RWPE1 (cell line): Measurements from ENCODE around the gene ZNF275.

Experiments used
- CTCF ChIA-PET: fragments of 350-600 bp; sonication (Branson Sonifier 250); formaldehyde crosslinking; extraction: SDS; loops from one replicate; lab custom pipeline; 2021; lab: Yijun Ruan, JAX
- POLR2A ChIA-PET: fragments of 400-600 bp; formaldehyde crosslinking; extraction: SDS; loops from one replicate; lab custom pipeline; 2020; ENCODE audit warnings: antibody characterized with exemption; ENCODE audit not compliant: low non-redundant PET; lab: Yijun Ruan, JAX
- DNase-seq: peaks from one replicate; pipeline ENCODE4 v3.0.0; 2012; ENCODE audit warnings: low spot score
- H3K27ac ChIP-seq: fragments of 450-650 bp; 2 replicates; pipeline ENCODE4 v1.5.1; 2017
- TF ChIP-seq, protein P1 (sequence below): fragments of 450-650 bp; conservative IDR thresholded peaks from 2 replicates; pipeline ENCODE4 v1.5.1; 2017; ENCODE audit warnings: low read depth, mild to moderate bottlenecking

ZNF275 gene

DNA sequence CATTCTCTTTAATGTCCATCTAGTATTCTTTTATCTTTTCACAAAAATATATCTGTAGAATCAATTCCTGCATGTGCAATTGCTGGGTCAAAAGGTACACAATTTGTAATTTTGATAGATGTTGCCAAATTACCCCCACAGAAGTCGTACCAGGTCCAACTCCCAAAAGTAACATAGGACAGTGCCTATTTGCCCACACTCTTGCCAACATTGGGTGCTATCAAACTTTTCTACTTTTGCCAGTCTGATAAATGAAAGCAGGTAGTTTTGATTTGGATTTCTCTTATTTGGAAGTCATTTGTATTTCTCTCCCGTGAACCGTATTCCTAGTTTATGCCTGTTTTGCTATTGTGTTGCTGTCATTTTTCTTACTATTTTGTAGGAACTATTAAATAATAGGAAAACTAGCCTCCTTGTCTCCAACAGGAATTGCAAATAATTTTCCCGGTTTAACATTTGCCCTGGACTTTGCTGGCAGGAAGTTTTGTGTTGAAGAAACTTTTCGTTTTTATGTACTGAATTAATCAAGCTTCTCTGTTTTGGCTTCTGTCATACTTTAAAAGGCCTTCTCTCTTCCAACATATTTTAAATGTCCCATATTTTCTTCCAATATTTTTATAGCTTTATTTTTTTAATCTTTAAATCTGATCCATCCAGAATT is 33.1 kb downstream of the ZNF275 start:
- no peak overlapping the region for H3K27ac ChIP-seq
- DNase-seq = no peak
- TF ChIP-seq, protein P1, sequence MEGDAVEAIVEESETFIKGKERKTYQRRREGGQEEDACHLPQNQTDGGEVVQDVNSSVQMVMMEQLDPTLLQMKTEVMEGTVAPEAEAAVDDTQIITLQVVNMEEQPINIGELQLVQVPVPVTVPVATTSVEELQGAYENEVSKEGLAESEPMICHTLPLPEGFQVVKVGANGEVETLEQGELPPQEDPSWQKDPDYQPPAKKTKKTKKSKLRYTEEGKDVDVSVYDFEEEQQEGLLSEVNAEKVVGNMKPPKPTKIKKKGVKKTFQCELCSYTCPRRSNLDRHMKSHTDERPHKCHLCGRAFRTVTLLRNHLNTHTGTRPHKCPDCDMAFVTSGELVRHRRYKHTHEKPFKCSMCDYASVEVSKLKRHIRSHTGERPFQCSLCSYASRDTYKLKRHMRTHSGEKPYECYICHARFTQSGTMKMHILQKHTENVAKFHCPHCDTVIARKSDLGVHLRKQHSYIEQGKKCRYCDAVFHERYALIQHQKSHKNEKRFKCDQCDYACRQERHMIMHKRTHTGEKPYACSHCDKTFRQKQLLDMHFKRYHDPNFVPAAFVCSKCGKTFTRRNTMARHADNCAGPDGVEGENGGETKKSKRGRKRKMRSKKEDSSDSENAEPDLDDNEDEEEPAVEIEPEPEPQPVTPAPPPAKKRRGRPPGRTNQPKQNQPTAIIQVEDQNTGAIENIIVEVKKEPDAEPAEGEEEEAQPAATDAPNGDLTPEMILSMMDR = no peak
- ChIA-PET CTCF (no interaction called here), POLR2A (no interaction called here)

DNA sequence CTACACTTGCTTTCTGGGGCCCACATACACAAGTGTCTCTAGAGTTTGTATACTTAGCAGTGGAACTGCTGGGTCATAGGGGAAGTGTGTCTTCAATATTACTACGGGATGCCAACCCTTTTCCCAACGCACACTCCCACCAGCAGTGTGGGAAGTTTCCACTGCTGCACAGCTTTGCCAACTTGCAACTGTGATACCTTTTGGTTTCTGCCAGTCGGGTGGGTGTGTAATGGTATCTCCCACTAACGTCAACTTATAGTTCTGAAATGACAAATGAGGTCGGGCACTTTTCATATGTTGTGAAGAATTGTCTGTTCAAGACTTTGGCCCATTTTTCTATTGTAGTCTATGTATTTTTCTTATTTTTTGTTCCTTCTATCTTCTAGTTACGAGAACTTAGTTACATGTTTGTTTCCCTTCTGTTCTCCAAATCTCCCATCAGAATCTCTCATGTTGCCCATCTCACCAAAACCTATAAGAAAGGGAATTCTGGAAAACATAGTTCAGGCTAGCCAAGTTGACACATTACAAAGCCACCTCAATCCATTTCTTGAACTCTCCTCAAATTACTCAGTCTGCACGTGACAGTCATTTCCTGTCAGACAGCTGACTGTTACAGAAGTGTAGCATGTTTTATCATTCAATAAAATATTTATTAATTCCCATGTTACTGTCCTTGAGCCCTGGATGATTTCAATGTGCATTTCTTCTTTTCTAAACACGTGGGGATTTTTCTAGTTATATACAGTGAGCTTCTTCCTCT is 36.5 kb downstream of the ZNF275 start:
- ChIA-PET POLR2A (no interaction called here), CTCF (no interaction called here)
- TF ChIP-seq, protein P1 = no peak
- H3K27ac ChIP-seq = no peak overlapping the region
- DNase-seq = no peak

DNA sequence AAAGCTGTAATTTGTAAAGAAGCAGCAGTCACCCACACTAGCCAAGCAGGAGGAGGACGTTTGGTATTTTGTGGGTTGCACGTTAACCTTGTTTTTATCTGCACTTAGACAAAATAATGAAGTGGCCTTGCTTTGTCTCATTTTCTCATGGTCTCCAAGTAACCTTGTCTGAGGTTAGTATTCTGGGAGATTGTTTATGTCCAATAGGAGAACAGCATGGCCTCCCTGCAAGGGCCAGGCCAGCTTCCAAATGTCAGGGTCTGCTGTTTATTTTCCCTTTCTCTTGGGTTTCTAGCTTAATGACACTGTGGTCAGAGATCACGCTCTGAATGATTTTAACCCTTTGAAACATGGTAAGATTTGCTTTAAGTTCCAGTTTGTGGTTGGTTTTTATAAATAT is 37.3 kb downstream of the ZNF275 start:
- no peak overlapping the region for H3K27ac ChIP-seq
- ChIA-PET CTCF (no interaction called here), POLR2A (no interaction called here)
- no peak for DNase-seq
- TF ChIP-seq, protein P1 = no peak

DNA sequence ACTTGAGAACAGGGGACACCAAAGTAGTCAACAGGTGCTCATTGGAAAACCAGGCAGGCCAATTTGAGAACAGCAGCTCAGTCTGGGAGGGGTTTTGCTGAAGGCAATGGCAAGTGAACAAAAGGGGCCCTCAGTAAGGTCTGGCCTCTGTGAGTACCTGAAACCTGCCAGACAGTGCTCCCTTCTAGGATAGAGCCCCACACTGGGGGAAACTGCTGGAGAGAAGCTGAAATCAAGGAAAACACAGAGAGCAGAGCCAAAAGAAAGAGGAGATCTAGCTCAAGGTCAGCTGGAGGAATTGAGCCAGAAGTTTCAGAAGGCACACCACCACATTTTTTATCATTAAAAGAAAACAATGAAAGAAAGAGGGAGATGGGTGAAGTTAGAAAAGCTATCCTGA is 39.0 kb downstream of the ZNF275 start:
- H3K27ac ChIP-seq = no peak overlapping the region
- TF ChIP-seq, protein P1 = no peak
- no peak for DNase-seq
- ChIA-PET CTCF (no interaction called here), POLR2A (no interaction called here)

DNA sequence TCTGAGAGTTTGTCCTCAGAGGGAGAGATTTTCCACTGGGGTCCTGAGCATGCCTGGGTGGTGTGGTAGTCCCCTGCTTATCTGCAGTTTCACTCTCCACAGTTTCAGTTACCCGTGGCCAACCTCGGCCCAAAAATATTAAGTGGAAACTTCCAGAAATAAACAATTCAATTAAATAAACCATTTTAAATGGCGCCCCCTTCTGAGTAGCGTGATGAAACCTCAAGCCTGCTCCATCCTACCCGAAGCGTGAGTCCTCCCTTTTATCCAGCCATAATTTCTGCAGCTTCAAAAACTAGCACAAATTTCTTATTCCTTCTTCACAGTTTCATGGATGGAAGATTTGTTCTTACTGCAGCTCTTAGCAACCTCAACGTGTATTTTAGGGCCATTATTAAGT is 40.5 kb downstream of the ZNF275 start:
- no peak for DNase-seq
- CTCF ChIA-PET = no interaction called here
- POLR2A ChIA-PET = no interaction called here
- TF ChIP-seq, protein P1 = no peak
- no peak overlapping the region for H3K27ac ChIP-seq

DNA sequence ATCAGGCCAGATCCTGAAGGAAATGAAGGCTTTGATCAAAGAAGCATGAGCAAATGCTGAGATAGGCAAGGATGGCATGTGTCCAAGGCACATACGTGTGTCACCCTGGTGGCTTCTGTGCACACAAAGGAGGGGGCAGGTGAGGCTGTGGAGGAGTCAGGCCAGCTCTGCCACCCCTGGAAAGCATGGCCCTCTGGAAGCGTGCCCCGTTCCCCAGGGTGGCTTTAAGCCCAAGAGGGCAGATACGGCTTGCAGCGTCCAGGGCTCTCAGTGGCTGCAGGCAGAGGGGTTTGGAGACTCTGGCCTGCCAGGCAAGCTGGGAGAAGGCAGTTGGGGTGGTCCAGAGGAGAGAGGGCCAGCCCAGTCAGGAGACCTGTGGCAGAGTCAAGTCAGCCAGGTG is 41.6 kb downstream of the ZNF275 start:
- H3K27ac ChIP-seq = no peak overlapping the region
- no peak for DNase-seq
- TF ChIP-seq, protein P1 = no peak
- ChIA-PET CTCF (no interaction called here), POLR2A (no interaction called here)
